ENCODE results near the gene QPRT. TPM values are rescaled to one million over a fixed set of nuclear protein-coding genes. Genes with fewer than 3 reads are reported as not detected.
"Not testable (repeated sequence)": the region's sequence is repeated elsewhere in the genome, so short reads cannot be mapped to it uniquely, and the experiment has no call there.

QPRT gene
- total and polyA plus RNA-seq, 7 experiments from 2014 or later: 0.54 to 6.5 (median 0.90) TPM

DNA sequence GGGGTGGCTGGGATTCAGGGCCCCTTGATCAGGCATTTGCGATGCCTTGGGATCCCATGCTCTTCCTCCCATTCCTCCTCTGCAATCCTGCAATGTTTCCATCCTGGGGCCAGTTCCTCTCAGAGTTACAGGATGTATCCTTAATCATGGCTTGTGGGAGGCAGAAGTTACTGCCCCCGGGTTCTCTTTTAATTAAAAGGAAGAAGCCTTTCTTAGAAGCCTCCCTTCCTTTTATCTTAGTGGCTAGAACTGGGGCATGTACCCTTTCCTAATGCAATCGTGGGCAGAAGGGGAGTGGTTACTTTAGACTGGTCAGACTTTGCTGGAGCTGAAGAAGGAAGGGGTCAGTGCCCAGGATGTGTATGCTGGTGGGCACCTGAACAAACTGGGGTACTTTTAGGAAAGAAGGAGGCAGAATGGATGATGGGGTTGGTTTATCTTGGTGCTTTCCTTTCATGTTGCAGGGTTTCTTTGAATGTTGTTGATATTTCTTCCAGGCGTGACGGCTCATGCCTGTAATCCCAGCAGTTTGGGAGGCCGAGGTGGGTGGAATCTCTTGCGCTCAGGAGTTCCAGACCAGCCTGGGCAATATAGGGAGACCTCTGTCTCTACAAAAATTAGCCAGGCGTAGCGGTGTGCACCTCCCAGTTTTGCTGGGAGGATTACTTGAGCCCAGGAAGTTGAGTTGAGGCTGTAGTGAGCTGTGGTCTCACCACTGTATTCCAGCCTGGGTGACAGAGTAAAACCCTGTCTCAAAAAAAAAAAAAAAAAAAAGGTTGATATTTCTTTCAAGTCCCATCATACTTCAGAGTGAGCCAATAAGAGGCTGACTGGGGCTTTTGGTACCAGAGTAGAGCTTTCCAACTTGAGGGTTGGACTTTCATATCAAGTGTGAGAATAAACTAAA lies 29.1 kb upstream of the QPRT start:
- Histone ChIP-seq H3K4me1 (ENCODE audit: control insufficient read depth in 2 of 2, insufficient read depth in 2 of 2, low read length in 2 of 2) (no peaks in the 10 kb centered on the region), H3K36me3 (ENCODE audit: control insufficient read depth in 2 of 3, insufficient read depth in 3 of 3, low read length in 3 of 3) (no peaks in the 10 kb centered on the region), H3K9me3 (ENCODE audit: control insufficient read depth in 2 of 3, low read length in 3 of 3) (no peaks in the 10 kb centered on the region), H3K27me3 (ENCODE audit: control insufficient read depth in 2 of 2, insufficient read depth in 2 of 2, low read length in 2 of 2) (no peaks in the 10 kb centered on the region), H3K27ac (ENCODE audit: low read depth, low read length) (no peak overlapping the region), H3K4me3 (ENCODE audit: low read length) (no peak overlapping the region)
- H3K4me3 Mint-ChIP-seq: no peak overlapping the region
- CTCF ChIA-PET: no interaction called here
- H3K4me1 Mint-ChIP-seq: peaks cover 12 to 26% (median 17%) of the 10 kb centered on the region in 7 donors
- ATAC-seq (no peak), DNase-seq (no peak)
- peaks cover 0 to 1% (median 0%) of the 10 kb centered on the region in 11 donors for H3K9me3 Mint-ChIP-seq
- POLR2A ChIA-PET: no interaction called here
- no peaks in the 10 kb centered on the region for H3K36me3 Mint-ChIP-seq
- H3K27me3 Mint-ChIP-seq: no peaks in the 10 kb centered on the region
- H3K27ac Mint-ChIP-seq: peak overlapping the region in 2 of 9 donors; percentile 35 to 36
- intact Hi-C loops (cut with micrococcal nuclease): no loop called here

DNA sequence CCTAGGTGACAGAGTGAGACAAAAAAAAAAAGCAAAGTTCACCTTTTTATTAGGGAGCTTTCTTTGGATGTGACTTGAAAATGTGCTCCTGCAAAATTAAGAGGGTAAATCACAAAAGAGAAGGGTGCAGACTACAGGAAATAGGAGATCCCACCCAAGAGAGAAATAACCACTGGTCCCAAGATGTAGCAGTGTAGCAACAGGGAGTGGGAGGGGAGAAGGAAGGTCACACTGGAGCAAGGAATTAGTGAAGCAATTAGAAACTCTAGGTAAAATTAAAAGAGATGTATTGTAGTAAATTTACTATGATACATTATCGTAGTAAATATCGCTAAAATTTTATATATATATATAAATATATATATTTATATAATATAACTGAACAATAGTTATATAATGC lies 28.2 kb upstream of the QPRT start:
- CTCF ChIA-PET: no interaction called here
- POLR2A ChIA-PET: interaction anchor here (0.6 to 1.6 kb wide), 2 partner anchors 12 to 106 kb away, joined by 3 to 6 read pairs; partner anchors contain the start of gene SPN
- DNase-seq (no peak), ATAC-seq (no peak)
- no peaks in the 10 kb centered on the region for H3K36me3 ChIP-seq (ENCODE audit: control insufficient read depth in 2 of 3, insufficient read depth in 3 of 3, low read length in 3 of 3)
- H3K27me3 ChIP-seq (ENCODE audit: control insufficient read depth in 2 of 2, insufficient read depth in 2 of 2, low read length in 2 of 2): no peaks in the 10 kb centered on the region
- Mint-ChIP-seq H3K9me3 (peaks cover 0 to 1% (median 0%) of the 10 kb centered on the region in 11 donors), H3K27me3 (no peaks in the 10 kb centered on the region), H3K4me3 (no peak overlapping the region), H3K4me1 (peaks cover 5 to 23% (median 11%) of the 10 kb centered on the region in 7 donors), H3K36me3 (no peaks in the 10 kb centered on the region), H3K27ac (no peak overlapping the region)
- intact Hi-C loops (cut with micrococcal nuclease): no loop called here
- H3K9me3 ChIP-seq (ENCODE audit: control insufficient read depth in 2 of 3, low read length in 3 of 3): no peaks in the 10 kb centered on the region
- H3K27ac ChIP-seq (ENCODE audit: low read depth, low read length): no peak overlapping the region
- H3K4me3 ChIP-seq (ENCODE audit: low read length): no peak overlapping the region
- no peaks in the 10 kb centered on the region for H3K4me1 ChIP-seq (ENCODE audit: control insufficient read depth in 2 of 2, insufficient read depth in 2 of 2, low read length in 2 of 2)

DNA sequence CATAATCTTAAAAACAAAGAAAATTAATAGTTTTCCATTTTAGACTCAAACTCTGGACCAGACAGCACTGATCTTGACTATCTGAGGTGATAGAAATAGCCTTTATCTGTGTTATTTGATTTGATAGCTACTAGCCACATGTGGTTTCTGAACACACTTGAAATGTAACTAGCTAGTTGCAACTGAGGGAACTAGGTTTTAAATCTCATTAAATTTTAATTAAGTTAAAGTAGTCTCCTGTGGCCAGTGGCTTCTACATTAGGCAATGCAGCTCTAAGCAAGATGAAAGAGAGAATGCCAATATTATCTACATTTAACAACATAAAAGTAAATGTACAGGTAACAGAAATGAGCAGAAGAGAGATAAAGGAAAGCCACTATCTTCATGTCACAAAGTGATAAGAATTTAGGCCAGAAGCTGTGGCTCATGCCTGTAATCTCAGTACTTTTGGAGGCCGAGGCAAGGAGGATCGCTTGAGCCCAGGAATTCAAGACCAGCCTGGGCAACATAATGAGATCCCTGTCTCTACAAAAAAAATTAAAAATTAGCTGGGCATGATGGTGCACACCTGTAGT lies 27.1 kb upstream of the QPRT start:
- Histone ChIP-seq H3K36me3 (ENCODE audit: control insufficient read depth in 2 of 3, insufficient read depth in 3 of 3, low read length in 3 of 3) (no peaks in the 10 kb centered on the region), H3K4me3 (ENCODE audit: low read length) (no peak overlapping the region), H3K27ac (ENCODE audit: low read depth, low read length) (no peak overlapping the region), H3K4me1 (ENCODE audit: control insufficient read depth in 2 of 2, insufficient read depth in 2 of 2, low read length in 2 of 2) (no peaks in the 10 kb centered on the region), H3K9me3 (ENCODE audit: control insufficient read depth in 2 of 3, low read length in 3 of 3) (no peaks in the 10 kb centered on the region), H3K27me3 (ENCODE audit: control insufficient read depth in 2 of 2, insufficient read depth in 2 of 2, low read length in 2 of 2) (no peaks in the 10 kb centered on the region)
- ChIA-PET CTCF (interaction anchor here (0.7 to 1.0 kb wide), 2 partner anchors 24 to 847 kb away, joined by 3 read pairs; no protein-coding TSS in a partner anchor), POLR2A (interaction anchor here (0.6 to 1.6 kb wide), 2 partner anchors 11 to 17 kb away, joined by 3 to 6 read pairs; partner anchors contain the start of gene SPN)
- ATAC-seq (no peak), DNase-seq (no peak)
- H3K4me1 Mint-ChIP-seq: peaks cover 4 to 23% (median 13%) of the 10 kb centered on the region in 7 donors
- H3K27ac Mint-ChIP-seq: no peak overlapping the region
- intact Hi-C loops (cut with micrococcal nuclease): no loop called here
- H3K27me3 Mint-ChIP-seq: no peaks in the 10 kb centered on the region
- H3K4me3 Mint-ChIP-seq: no peak overlapping the region
- H3K9me3 Mint-ChIP-seq: no peaks in the 10 kb centered on the region
- H3K36me3 Mint-ChIP-seq: no peaks in the 10 kb centered on the region

DNA sequence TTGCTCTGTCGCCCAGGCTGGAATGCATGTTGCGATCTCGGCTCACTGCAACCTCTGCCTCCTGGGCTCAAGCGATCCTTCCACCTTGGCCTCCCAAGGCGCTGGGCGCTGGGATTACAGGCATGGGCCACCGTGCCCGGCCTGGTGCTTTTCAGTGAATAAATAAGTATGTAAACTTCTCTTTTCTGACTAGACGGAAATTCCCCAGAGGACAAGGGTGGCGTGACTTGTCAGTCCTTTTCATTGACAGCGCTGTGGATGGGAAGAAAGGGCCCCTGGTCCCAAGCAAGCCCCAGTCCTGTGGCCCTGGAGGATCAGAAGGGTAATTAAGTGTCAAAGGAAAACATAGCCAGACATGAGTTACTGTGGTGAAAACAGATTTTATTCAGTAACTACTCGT lies 25.5 kb upstream of the QPRT start:
- H3K4me1 ChIP-seq (ENCODE audit: control insufficient read depth in 2 of 2, insufficient read depth in 2 of 2, low read length in 2 of 2): no peaks in the 10 kb centered on the region

DNA sequence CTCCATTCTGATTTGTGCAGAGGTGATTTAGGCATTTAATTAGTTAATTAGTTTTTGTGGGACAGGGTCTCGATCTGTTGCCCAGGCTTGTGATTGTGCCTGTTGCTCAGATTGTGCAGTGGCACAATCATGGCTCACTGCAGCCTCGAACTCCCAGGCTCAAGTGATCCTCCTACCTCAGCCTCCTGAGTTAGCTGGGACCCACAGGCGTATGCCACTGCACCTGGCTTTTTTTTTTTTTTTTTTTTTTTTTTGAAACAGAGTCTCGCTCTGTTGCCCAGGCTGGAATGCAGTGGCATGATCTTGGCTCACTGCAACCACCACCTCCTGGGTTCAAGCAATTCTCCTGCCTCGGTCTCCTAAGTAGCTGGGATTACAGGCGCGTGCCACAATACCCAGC lies 25.1 kb upstream of the QPRT start:
- H3K9me3 ChIP-seq (ENCODE audit: control insufficient read depth in 2 of 3, low read length in 3 of 3); H3K27ac Mint-ChIP-seq; H3K27me3 ChIP-seq (ENCODE audit: control insufficient read depth in 2 of 2, insufficient read depth in 2 of 2, low read length in 2 of 2); intact Hi-C loops (cut with micrococcal nuclease); ATAC-seq; DNase-seq; H3K9me3 Mint-ChIP-seq; H3K27ac ChIP-seq (ENCODE audit: low read depth, low read length); H3K36me3 Mint-ChIP-seq; H3K4me3 Mint-ChIP-seq; H3K36me3 ChIP-seq (ENCODE audit: control insufficient read depth in 2 of 3, insufficient read depth in 3 of 3, low read length in 3 of 3); H3K4me1 ChIP-seq (ENCODE audit: control insufficient read depth in 2 of 2, insufficient read depth in 2 of 2, low read length in 2 of 2); H3K4me3 ChIP-seq (ENCODE audit: low read length); H3K27me3 Mint-ChIP-seq: not testable (repeated sequence)
- POLR2A ChIA-PET: interaction anchor here (1.0 to 1.1 kb wide), 2 partner anchors 11 to 12 kb away, joined by 3 to 4 read pairs; no protein-coding TSS in a partner anchor
- CTCF ChIA-PET: interaction anchor here (0.5 kb wide), 2 partner anchors 378 to 1389 kb away, joined by 3 read pairs; no protein-coding TSS in a partner anchor
- peaks cover 4 to 24% (median 16%) of the 10 kb centered on the region in 7 donors for H3K4me1 Mint-ChIP-seq

More for the DNA sequence above, 25.5 kb upstream of the QPRT start:
- Mint-ChIP-seq H3K36me3 (no peaks in the 10 kb centered on the region), H3K9me3 (no peaks in the 10 kb centered on the region), H3K27ac (no peak overlapping the region), H3K4me1 (peaks cover 4 to 24% (median 13%) of the 10 kb centered on the region in 7 donors), H3K27me3 (no peaks in the 10 kb centered on the region), H3K4me3 (no peak overlapping the region)
- DNase-seq (no peak), ATAC-seq (peak; percentile 69)
- intact Hi-C loops (cut with micrococcal nuclease): no loop called here
- ChIA-PET CTCF (interaction anchor here (0.7 kb wide), 1 partner anchor 8 kb away, joined by 4 read pairs; no protein-coding TSS in a partner anchor), POLR2A (interaction anchor here (0.7 to 1.0 kb wide), 2 partner anchors 12 to 24 kb away, joined by 3 to 4 read pairs; no protein-coding TSS in a partner anchor)
- no peak overlapping the region for H3K27ac ChIP-seq (ENCODE audit: low read depth, low read length)
- H3K36me3 ChIP-seq (ENCODE audit: control insufficient read depth in 2 of 3, insufficient read depth in 3 of 3, low read length in 3 of 3): no peaks in the 10 kb centered on the region
- H3K27me3 ChIP-seq (ENCODE audit: control insufficient read depth in 2 of 2, insufficient read depth in 2 of 2, low read length in 2 of 2): no peaks in the 10 kb centered on the region
- no peaks in the 10 kb centered on the region for H3K9me3 ChIP-seq (ENCODE audit: control insufficient read depth in 2 of 3, low read length in 3 of 3)
- no peak overlapping the region for H3K4me3 ChIP-seq (ENCODE audit: low read length)

DNA sequence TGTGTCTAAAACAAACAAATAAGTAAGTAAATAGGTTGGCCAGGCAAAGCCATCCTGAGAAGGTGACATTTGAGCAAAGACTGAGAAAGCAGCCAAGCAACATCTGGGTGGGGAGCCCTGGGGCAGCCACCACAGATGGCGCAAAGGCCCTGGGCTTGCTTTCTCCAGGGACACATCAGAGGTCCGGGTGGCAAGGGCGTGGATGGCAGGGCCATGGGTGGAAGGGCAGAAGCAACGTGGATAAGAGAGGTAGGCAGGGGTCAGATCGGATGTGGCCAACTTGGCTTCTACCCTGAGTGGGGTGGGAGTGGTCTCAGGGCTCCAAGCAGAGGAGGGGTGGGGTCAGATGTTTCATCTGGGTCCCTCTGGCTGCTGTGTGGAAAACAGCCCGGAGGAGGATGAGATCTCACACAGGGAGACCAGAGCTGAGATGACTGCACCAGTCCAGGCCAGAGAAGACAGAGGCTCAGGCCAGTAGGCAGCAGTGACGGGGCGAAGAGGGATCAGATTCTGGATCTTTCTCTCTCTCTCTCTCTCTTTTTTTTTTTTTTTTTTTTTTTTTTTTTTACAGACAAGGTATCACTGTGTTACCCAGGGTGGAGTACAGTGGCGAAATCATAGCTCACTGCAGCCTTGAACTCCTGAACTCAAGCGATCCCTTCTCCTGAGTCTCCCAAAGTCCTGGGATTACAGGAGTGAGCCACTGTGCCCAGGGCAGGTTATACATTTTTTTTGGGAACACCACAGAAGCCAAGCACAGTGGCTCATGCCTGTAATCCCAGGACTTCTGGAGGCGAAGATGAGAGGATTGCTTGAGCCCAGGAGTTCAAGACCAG lies 22.1 kb upstream of the QPRT start:
- Mint-ChIP-seq H3K36me3 (peaks cover 0 to 2% (median 0%) of the 10 kb centered on the region in 5 donors), H3K27ac (peak overlapping the region in 7 of 9 donors; percentile 38 to 98 (median 84)), H3K4me3 (no peak overlapping the region), H3K4me1 (peaks cover 11 to 39% (median 34%) of the 10 kb centered on the region in 7 donors), H3K27me3 (no peaks in the 10 kb centered on the region), H3K9me3 (no peaks in the 10 kb centered on the region)
- CTCF ChIA-PET: interaction anchor here (0.8 kb wide), 1 partner anchor 19 kb away, joined by 3 read pairs; no protein-coding TSS in a partner anchor
- no peak for ATAC-seq
- Histone ChIP-seq H3K27ac (ENCODE audit: low read depth, low read length) (no peak overlapping the region), H3K4me3 (ENCODE audit: low read length) (no peak overlapping the region), H3K27me3 (ENCODE audit: control insufficient read depth in 2 of 2, insufficient read depth in 2 of 2, low read length in 2 of 2) (no peaks in the 10 kb centered on the region), H3K9me3 (ENCODE audit: control insufficient read depth in 2 of 3, low read length in 3 of 3) (no peaks in the 10 kb centered on the region), H3K36me3 (ENCODE audit: control insufficient read depth in 2 of 3, insufficient read depth in 3 of 3, low read length in 3 of 3) (no peaks in the 10 kb centered on the region), H3K4me1 (ENCODE audit: control insufficient read depth in 2 of 2, insufficient read depth in 2 of 2, low read length in 2 of 2) (peaks cover 6 to 17% of the 10 kb centered on the region in 2 donors)
- POLR2A ChIA-PET: interaction anchor here (0.6 kb wide), 1 partner anchor 652 kb away, joined by 3 read pairs; no protein-coding TSS in a partner anchor
- DNase-seq: no peak
- intact Hi-C loops (cut with micrococcal nuclease): no loop called here
